ENCODE results near the gene TUBGCP6.
A peak's percentile ranks its signal among the peaks of the same experiment; 100 is the strongest.

TUBGCP6 gene, protein sequence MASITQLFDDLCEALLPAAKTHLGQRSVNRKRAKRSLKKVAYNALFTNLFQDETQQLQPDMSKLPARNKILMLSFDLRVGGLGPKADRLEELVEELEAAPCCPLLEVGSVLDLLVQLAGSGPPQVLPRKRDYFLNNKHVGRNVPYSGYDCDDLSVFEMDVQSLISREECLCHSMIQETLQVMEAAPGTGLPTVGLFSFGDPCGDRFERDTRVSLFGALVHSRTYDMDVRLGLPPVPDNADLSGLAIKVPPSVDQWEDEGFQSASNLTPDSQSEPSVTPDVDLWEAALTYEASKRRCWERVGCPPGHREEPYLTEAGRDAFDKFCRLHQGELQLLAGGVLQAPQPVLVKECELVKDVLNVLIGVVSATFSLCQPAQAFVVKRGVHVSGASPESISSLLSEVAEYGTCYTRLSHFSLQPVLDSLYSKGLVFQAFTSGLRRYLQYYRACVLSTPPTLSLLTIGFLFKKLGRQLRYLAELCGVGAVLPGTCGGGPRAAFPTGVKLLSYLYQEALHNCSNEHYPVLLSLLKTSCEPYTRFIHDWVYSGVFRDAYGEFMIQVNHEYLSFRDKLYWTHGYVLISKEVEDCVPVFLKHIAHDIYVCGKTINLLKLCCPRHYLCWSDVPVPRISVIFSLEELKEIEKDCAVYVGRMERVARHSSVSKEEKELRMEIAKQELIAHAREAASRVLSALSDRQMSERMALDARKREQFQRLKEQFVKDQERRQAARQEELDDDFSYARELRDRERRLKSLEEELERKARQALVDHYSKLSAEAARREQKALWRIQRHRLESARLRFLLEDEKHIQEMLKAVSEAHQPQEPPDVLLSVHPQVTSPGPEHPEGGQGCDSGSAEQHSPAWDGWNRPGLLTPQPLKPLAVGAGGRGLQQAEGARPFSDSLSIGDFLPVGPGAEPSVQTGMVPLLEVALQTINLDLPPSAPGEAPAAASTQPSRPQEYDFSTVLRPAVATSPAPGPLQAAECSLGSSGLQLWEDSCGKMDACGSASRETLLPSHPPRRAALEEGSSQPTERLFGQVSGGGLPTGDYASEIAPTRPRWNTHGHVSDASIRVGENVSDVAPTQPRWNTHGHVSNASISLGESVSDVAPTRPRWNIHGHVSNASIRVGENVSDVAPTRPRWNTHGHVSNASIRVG (N-terminal part only)

GRCh38 chr22:50244420-50245213 lies at the start of gene TUBGCP6:
Gene TUBGCP6, minus strand, starts transcription at chr22:50245023. Its CDS starts 564 bp downstream, at chr22:50244459.
- DNase-seq (ENCODE audit: low read depth): peak; percentile 93

DNA sequence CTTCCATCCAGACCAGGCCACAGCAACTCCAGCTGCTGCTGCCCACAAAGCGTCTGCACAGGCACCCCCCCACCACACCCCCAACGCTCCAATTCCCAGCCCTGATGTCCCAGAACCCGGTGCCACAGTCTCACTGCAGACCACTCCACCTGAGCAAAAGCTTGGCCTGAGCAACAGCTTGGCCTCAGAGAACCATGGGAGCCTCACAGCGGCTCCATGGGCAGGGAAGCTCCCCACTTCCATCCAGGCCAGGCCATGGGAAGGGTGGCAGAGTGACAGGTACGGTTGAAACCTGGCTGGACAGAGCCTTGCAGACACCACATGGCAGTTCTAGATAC lies 49.5 kb upstream of the TUBGCP6 start:
- DNase-seq (ENCODE audit: low read depth): no peak

- no peak for DNase-seq (ENCODE audit: low read depth)
Measured at GRCh38 chr22:50293441-50294318, 48.9 kb upstream of the TUBGCP6 start.

- DNase-seq (ENCODE audit: low read depth): no peak
Measured at GRCh38 chr22:50292643-50293440, 48.0 kb upstream of the TUBGCP6 start.

GRCh38 chr22:50289942-50290630 lies 45.3 kb upstream of the TUBGCP6 start:
- DNase-seq (ENCODE audit: low read depth): no peak

- no peak for DNase-seq (ENCODE audit: low read depth)
Measured at GRCh38 chr22:50289151-50289941, 44.5 kb upstream of the TUBGCP6 start.

DNA sequence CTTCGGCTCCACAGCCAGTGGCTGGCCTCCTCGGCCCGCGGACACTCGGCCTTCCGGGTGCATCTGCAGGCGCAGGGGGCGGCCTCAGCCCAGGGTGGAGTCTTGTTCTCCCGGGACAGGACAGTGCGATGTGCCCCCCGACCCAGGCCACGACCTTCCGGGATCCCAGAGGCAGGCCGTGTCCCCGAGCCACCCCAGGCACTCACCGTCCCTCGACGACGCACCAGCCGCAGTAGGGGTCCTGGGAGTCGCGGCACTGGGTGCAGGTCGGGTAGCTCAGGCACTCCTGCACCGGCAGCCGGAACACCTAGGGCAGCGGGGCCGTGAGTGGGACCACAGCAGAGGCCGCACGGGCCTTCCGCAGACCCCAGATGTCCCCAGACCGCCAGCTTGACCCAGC lies 42.9 kb upstream of the TUBGCP6 start:
- DNase-seq (ENCODE audit: low read depth): no peak

- no peak for DNase-seq (ENCODE audit: low read depth)
Measured at GRCh38 chr22:50286701-50287318, 42.0 kb upstream of the TUBGCP6 start.

GRCh38 chr22:50286275-50286674 lies 41.5 kb upstream of the TUBGCP6 start:
- no peak for DNase-seq (ENCODE audit: low read depth)

DNA sequence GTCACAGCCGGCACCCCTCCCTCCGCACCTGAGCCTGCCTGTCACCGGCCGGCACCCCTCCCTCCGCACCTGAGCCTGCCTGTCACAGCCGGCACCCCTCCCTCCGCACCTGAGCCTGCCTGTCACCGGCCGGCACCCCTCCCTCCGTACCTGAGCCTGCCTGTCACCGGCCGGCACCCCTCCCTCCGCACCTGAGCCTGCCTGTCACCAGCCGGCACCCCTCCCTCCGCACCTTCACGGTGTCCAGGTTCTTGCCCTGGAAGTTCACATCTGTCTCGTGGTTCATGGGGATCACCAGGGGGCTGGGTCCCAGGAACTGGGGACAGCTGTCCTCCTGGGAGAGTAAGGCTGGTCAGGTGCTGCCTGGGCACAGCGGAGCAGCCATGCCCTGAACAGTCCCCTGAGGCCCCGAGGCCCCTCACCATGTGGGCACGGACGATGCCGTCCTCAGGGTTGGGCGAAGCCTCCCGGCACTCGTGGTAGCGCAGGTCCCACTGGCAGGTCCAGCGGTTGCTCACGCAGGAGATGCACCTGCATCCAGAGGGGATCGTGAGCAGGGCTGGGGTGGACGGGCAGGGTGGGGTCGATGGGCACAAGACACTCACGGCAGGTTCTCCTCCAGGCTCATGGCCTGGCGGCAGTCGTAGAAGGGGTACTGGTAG lies 40.9 kb upstream of the TUBGCP6 start:
- DNase-seq (ENCODE audit: low read depth): no peak

DNA sequence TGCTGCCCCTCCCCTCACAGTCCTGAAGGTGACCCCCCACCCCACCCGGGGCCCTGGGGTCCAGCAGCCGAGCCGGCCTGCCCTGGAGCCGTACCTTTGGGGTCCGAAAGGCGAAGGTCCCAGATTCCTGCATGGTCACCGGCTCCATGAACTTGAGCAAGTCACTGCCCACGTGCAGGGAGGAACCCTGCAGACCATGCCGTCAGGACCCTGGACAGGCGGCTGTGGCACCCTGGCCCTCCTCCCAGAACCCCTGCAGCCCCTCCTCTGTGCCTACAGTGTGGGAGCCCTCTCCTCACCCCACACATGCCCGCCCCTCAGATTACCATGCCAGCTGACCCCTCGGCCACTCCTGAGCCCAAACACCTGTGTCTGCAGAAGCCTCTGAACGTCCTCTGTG lies 39.7 kb upstream of the TUBGCP6 start:
- no peak for DNase-seq (ENCODE audit: low read depth)

DNA sequence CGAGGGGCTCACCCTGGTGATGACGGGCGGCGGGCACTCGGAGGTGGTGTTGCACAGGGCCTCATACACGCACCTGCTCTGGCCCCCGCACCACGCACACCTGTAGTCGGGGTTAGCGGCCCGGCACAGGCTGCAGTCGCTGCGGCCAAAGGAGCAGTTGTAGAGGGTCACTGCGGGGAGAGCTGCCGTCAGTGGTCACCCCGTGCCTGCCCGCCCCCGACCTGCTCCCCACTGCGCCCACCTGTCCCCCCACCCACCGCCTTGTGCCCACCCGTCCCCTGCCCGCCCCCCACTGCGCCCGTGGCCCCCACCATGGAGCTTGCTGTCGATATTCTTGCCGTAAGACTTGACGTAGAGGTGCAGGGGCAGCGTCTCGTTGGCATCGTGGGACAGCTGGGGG lies 39.0 kb upstream of the TUBGCP6 start:
- no peak for DNase-seq (ENCODE audit: low read depth)

DNA sequence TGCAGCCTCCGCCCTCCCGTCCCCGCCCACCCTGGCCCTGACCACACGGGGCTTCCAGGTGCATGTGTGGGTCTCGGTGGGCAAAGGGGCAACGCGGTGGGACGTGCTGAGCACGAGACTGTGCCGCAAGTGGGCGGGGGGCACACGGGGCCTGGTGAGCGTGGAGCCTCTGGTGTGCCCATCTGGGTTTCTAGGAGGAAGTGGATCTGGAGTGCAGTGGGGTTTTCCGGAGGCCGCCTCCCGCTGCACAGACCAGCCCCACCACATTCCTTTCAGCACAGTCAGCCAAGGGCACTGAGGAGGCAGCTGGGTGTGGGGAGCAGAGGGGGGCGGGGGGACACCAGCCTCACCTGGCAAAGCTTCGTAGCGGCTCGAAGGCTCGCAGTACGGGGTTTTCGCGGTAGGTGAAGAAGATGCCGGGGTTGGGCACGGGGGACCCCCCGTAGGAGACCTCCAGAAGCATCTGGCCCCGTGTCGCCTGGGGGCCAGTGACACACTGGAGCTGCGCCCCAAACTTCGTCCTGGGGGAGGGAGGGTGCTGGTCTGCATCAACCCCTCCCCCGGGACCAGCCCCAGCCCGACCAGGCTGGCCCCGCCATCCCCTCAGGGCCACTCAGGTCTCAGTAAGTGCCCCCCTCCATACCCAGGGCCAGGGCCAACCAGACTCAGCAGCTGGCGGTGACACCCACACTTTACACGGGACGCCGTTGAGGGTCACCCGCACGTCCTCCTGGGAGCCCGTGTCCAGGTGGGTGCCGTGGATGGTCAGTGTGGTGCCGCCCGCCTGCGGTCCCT lies 37.7 kb upstream of the TUBGCP6 start:
- no peak for DNase-seq (ENCODE audit: low read depth)

GRCh38 chr22:50281957-50282356 lies 37.1 kb upstream of the TUBGCP6 start:
- no peak for DNase-seq (ENCODE audit: low read depth)

GRCh38 chr22:50281384-50281760 lies 36.5 kb upstream of the TUBGCP6 start:
- DNase-seq (ENCODE audit: low read depth): no peak

DNA sequence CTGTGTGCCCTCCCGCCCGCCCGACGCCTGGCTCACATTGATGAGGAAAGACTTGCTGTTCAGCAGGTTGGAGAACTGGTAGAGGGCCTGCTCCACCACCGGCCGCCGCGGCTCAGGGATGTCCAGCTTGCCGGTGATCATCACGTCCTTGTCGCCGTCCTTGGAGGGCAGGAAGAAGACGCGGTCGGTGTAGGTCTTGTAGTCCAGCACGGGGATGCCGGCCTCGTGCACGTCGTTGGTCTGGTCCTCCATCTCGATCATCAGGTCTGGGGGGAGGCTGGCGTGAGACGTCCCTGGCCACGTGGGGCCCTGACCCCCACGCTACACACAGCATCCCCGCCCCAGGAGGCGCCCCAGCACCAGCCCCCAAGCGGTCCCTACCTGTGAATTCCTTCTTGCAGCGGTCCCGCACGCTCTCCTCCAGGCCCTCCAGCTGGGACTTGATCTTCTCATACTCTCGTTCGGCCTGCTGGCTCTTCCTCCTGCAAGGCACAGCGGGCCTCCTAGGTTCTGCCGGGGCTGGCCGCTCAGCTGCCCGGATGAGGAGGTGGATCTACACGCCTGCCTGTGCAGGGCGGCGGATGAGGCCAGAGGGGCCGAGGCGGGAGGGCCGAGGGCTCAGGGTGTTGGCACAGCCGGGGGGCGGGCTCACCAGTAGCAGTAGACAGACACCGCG lies 36.0 kb upstream of the TUBGCP6 start:
- DNase-seq (ENCODE audit: low read depth): no peak
